Activated CD4-positive, alpha-beta T cell treated with anti-CD3 and anti-CD28 coated beads, Interleukin-2, amount 50 U/mL, for 4 hours (primary cell): ENCODE data around the gene ASB4.
"Not testable (repeated sequence)": the region's sequence is repeated elsewhere in the genome, so short reads cannot be mapped to it uniquely, and the experiment has no call there.

Experiments used
- DNase-seq, 2 experiments: peaks; one replicate each; pipeline ENCODE4 v3.0.0-alpha.2; 2020

Gene ASB4

GRCh38 chr7:95485391-95486123 is at the start of gene ASB4:
Gene ASB4 (plus strand): TSS chr7:95485943. CDS start chr7:95485972, 29 bp downstream.
- no peak for DNase-seq

GRCh38 chr7:95436407-95436806 is 49.3 kb upstream of the ASB4 start:
- no peak for DNase-seq

- DNase-seq, result no peak
Measured at GRCh38 chr7:95440394-95441038, 45.2 kb upstream of the ASB4 start.

- no peak for DNase-seq
Measured at GRCh38 chr7:95441042-95441823, 44.5 kb upstream of the ASB4 start.

- no peak for DNase-seq
Measured at GRCh38 chr7:95444796-95445195, 40.9 kb upstream of the ASB4 start.

GRCh38 chr7:95446618-95447017 is 39.1 kb upstream of the ASB4 start:
- DNase-seq, result no peak

GRCh38 chr7:95454438-95455045 is 31.2 kb upstream of the ASB4 start:
- DNase-seq, result no peak

- DNase-seq, result no peak
Measured at GRCh38 chr7:95457947-95458346, 27.8 kb upstream of the ASB4 start.

GRCh38 chr7:95460653-95461052 is 25.1 kb upstream of the ASB4 start:
- not testable (repeated sequence) for DNase-seq

- no peak for DNase-seq
Measured at GRCh38 chr7:95467912-95468607, 17.7 kb upstream of the ASB4 start.

GRCh38 chr7:95469187-95469586 is 16.6 kb upstream of the ASB4 start:
- no peak for DNase-seq

GRCh38 chr7:95469848-95470247 is 15.9 kb upstream of the ASB4 start:
- no peak for DNase-seq

GRCh38 chr7:95470452-95470851 is 15.3 kb upstream of the ASB4 start:
- no peak for DNase-seq

GRCh38 chr7:95471071-95471470 is 14.7 kb upstream of the ASB4 start:
- DNase-seq, result no peak

- no peak for DNase-seq
Measured at GRCh38 chr7:95472581-95473161, 13.1 kb upstream of the ASB4 start.

- no peak for DNase-seq
Measured at GRCh38 chr7:95473276-95473985, 12.3 kb upstream of the ASB4 start.

GRCh38 chr7:95476072-95476847 is 9.5 kb upstream of the ASB4 start:
- DNase-seq, result no peak

GRCh38 chr7:95476904-95477594 is 8.7 kb upstream of the ASB4 start:
- DNase-seq, result peak; percentile 16 to 24

GRCh38 chr7:95478272-95479037 is 7.3 kb upstream of the ASB4 start:
- no peak for DNase-seq
